Occipital lobe (tissue), 2 donors: ENCODE data around the gene F5. TPM values are rescaled to one million over a fixed set of nuclear protein-coding genes. Genes with fewer than 3 reads are reported as not detected.

Experiments used
- DNase-seq: peaks from one replicate; lab custom pipeline; 2025; lab: John Stamatoyannopoulos, UW
- total RNA-seq: library from RNA; depleted of rRNA; stranded (reverse); fragments of >200 nt; gene quantifications from one replicate; pipeline ENCODE4 v1.2.3, GENCODE V29; 2014

F5 gene
- total RNA-seq, 1 donor from 2014 or later, result under 0.01 TPM

DNA sequence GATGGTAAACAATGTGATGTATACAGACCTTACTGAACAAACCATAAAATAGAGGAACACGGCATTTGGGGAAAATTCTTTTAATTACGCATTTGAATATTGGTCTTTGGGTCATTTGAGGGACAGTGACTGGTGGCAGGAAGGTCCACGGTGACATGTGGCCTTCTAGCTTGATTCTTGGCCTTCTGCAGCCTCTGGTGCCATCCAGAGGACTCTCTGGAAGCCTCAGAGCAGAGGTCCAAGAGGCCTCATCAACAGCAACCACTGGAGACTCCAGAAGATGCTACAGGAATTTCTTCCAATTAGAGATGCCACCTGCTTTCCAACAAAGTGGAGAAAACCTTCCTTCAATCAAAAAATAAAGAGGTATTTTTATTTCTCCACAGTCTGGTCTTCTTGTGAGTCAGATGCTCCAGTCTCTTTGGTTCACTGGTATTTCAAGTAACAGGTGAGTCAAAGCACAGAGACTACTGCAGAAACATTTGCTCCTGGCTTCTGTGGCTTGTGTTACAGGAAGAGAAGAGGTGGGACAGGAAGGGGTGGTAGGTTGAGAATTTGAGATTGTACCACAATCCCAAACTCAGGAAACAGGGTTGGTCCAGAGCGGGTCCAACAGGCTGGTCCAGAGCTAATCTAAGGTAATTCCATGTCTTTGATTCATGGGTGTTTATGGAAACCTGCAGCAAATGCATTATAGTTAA is 2.7 kb upstream of the F5 start:
- no peak for DNase-seq

- no peak for DNase-seq
Measured at GRCh38 chr1:169588112-169588511, 1.8 kb upstream of the F5 start.

GRCh38 chr1:169586067-169586394 is 250 bp downstream of the F5 start:
- no peak for DNase-seq

DNA sequence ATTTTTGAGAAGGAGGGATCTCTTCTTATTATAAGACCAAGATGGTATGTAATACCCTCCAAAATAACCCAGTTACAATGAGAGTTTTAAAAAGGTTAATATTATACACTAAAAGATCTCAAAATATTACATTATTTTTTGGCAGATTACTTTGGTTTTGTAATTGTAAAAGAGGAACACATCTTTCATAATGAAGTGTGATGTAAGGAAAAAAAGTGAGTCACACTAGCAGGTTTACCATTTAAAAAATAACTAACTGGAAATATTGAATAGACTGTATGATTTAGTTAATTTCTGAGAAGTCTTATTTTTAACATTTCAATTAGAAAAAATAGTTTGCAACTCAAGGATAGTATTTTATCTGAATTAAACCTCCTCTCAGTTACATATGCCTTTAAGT is 1.1 kb downstream of the F5 start:
- DNase-seq, result no peak

DNA sequence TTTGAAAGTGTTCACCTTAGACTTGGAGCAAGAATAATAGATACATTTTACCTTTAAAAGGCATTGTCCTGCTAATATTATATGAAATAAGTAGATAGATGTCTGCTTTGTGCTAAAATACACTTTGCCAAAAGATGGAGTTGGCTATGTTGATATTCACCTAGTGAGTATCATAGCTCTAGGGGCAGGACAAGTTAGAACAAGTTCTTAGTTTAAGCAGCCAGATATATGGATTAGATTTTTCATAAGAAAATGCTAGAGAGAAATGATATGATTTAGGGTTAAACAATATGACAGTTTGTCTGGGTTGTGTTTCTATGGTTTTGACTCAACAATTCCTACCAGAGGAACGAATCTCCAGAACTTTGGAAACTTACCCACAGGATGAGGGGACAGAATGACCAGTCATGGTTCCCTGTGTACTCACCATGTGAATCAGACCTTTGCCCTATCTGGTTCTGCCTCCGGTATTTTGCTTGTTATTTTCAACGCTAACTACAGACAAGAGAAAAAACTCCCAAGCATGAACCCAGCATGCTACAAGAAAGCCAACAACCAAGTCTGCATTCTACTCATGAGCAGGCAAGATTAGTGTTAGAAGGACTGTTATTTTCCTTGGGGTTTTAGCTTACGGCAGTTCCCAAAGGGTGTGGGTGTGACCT is 1.7 kb downstream of the F5 start:
- no peak for DNase-seq

DNA sequence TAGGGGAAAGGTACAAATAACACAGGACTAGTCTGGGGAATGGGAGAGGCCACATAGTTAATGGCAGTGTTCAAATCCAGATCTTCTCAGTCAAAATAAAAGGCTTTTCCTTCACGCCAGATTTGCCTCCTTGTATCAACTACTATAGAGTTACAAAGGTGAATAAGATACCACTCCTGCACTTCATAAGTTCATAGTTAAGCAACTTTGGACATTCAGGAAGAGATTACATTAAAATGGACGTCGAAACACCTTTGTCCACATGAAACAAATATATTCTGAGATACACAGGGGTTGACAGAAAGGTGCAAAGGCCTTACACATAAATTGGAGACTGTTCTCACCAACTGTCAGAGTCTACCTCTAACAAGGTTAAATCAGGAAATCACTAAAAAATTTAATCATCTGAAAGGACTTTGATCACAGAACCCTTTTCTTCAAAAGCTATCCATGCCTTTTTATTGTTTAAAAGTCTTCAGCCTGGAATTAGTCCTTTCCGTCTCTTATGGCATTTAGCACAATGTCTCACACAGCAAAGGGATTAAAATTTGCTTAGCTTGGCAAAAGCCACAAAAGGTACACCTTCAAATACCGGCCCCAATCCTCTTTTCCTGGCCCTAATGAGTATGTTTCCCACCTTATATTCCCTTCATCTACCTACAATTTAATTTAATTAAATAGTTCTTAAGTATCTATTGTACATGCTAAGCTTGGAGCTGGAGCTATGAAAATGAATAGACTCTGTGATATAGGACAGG is 8.1 kb downstream of the F5 start:
- DNase-seq, result no peak

DNA sequence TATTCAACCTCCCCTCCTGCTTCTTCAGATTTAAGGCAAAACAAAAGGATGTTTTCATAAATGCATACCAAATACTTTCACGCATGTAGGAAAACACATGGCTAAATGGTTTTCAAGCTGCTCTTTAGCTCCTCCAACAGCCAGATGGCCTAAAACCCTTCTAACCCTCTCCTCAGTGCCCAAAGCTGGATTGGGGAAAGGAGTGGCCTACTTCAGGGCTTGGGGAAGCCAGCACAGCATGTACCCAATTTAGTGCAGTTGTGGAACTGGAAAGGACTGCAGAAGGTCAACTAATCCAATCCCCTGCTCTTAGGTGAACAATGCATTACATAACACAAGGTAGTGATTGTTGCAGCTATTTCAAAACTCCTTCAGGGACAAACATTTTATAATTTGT is 9.3 kb downstream of the F5 start:
- no peak for DNase-seq

DNA sequence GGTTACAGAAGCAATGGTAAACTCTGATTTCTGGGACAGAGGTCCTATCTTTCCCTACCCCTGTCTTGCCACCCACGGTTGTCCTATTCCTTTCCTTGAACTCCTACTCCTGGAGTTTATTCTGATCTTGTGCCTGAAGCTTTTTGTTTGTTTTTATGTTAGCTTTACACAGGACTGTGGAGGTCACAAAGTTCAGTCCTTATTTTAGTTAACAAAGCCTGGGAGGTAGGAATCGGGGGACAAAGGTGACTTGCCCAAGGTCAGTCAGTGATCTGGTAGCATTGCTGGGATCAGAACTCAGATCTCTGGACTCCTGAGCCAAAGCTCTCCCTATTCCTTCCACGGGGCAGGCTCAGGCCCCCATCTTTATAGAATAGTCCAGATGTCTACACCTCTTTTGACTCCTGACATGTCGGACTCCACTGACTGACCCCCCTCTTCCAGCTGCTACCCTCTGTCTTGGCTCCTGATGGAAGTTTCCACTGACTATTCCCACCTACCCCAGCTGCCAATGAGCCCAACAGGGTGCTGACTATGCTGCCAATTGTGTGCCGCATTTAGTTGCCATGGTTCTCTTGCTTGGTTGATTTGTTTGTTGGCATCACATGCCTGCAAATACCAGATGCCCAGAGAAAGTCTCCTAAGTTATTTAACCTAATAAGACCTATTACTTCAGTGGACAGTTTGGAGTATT is 9.9 kb downstream of the F5 start:
- no peak for DNase-seq

DNA sequence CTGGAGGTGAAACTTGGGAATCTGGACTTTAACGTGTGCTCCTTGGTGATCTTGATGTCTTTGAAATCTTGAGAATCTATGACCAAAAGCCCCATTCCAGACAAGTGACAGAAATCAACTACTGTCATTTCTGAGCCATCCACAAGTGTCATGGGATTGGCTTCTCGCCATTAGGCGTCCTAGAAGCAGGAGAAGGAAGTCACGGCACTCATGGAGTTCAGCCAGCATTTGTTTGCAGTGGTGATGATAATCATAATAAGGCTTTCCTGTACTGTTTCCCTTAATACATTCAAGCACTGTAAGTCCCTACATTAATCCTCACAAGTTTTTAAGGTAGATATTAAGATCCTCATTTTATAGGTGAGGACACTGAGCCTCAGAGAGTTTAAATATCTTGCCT is 11.9 kb downstream of the F5 start:
- DNase-seq, result no peak

- no peak for DNase-seq
Measured at GRCh38 chr1:169572187-169572586, 14.1 kb downstream of the F5 start.

GRCh38 chr1:169571450-169571849 is 14.8 kb downstream of the F5 start:
- no peak for DNase-seq

GRCh38 chr1:169570172-169570574 is 16.1 kb downstream of the F5 start:
- DNase-seq, result no peak

DNA sequence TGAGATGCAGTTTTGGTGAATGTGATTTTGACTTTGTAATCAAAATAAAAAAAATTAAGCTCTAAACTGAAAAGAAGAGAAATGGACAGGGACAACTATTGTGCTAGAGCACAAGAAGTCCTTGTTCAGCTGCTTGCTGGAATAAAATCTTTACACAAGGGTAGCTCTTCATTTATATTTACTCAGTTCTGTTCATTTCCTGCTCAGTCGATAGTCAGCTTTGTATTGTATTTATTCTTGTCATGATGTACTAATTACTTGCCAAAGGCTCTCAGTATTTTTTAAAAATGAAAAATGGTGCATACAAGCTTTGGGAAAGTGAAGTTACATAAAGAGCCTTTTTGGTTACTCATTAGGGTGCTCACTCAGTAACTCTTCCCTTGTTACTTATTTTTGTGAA is 17.8 kb downstream of the F5 start:
- no peak for DNase-seq

GRCh38 chr1:169565335-169566271 is 20.7 kb downstream of the F5 start:
- DNase-seq, result no peak

DNA sequence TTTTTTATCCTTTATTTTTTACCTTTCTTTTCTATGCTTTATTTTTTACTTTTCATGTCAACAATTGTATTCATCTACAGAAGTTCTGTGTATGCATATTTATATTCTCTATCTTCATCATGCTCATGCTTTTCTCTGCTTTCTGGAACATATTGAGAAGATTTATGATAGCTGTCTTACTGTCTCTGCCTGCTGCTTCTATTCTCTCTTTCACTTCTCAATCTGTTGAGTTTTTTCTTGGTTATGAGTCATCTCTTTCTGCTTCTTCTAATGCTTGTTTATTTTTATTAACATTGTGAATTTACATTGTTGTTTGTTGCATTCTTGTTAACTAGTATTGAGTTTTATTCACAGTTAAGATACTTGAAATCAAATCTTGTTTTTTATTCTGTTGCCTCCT is 22.6 kb downstream of the F5 start:
- no peak for DNase-seq

DNA sequence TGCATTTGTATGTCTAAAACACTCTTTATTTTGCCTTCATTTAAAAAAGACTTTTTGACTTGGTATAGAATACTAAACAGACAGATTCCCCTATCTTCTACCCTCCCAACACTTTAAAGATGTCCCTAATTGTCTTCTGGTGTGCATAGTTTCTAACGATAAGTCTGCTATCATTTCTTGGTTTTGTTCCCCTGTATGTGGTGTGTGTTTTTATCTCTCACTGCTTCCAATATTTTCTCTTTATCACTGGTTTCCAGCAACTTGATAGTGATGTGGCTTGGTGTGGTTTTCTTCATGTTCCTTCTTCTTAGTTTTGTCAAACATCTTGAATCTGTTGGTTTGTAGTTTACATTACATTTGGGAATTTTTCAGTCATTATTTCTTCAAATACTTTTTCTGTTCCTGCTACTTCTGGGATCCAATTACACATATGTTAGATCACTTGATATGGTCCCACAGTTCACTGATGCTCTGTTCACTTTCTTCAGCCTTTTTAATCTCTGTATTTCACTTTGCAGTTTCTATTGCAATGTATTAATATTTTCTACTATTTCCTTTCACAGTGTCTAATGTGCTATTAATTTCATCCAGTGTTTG is 23.2 kb downstream of the F5 start:
- DNase-seq, result no peak

GRCh38 chr1:169561692-169562091 is 24.6 kb downstream of the F5 start:
- DNase-seq, result no peak

DNA sequence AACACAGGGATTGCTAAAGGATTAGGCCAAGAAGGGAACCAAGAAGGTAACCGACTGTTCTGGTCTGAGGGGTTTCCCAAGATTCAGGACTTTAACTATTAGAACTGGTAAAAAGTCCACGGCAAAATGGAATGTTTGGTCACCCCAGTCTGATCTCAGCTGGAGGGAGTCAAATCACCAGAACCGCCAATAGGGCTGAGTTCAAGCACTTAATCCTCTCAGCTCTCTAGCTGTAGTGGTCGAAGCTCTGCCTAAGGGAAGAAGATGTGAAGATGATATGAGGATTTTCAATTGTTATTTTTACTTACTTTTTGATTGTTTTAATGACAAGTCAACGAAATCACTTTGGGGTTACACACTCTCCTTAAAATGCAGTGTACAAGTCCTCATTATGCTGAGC is 29.1 kb downstream of the F5 start:
- no peak for DNase-seq

DNA sequence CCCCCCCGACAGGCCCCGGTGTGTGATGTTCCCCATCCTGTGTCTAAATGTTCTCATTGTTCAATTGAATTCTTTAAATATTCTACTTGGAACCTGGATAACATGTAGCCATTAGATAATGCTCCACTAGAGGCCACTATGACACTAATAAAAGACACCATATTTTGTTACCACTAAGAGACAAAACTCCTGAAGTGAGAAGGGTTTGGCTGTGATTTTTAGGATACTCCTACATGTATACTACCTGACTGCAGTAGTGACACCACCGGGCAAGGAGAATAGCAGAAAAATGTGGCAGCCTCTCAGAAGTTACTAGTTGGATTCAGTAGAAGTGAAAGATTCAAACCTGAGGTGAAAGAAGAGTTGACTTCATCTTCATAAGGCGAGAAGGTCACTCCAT is 36.0 kb downstream of the F5 start:
- DNase-seq, result no peak

GRCh38 chr1:169548282-169548681 is 38.0 kb downstream of the F5 start:
- no peak for DNase-seq
